ENCODE measurements around the gene PRKACG.

The PRKACG gene

DNA sequence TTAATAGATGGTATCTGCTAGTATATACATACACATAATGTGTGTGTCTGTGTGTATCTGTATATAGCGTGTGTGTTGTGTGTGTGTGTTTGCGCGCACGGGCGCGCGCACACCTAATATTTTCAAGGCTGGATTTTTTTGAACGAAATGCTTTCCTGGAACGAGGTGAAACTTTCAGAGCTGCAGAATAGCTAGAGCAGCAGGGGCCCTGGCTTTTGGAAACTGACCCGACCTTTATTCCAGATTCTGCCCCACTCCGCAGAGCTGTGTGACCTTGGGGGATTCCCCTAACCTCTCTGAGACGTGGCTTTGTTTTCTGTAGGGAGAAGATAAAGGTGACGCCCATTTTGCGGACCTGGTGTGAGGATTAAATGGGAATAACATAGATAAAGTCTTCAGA is 22.4 kb upstream of the PRKACG start:
- H3K4me1 Mint-ChIP-seq (ENCODE audit: low read depth): peaks cover 10% of the 10 kb centered on the region
- no peaks in the 10 kb centered on the region for H3K27me3 Mint-ChIP-seq
- intact Hi-C loops (cut with micrococcal nuclease): loop anchor here (5.0 to 10.0 kb wide), 2 partner anchors 156 to 718 kb away; no protein-coding TSS in a partner anchor
- H3K36me3 Mint-ChIP-seq (ENCODE audit: low read depth): peaks cover 6% of the 10 kb centered on the region
- H3K27ac Mint-ChIP-seq: peak overlapping the region; percentile 98
- H3K4me3 Mint-ChIP-seq: peak overlapping the region; percentile 93
- no peaks in the 10 kb centered on the region for H3K9me3 Mint-ChIP-seq

DNA sequence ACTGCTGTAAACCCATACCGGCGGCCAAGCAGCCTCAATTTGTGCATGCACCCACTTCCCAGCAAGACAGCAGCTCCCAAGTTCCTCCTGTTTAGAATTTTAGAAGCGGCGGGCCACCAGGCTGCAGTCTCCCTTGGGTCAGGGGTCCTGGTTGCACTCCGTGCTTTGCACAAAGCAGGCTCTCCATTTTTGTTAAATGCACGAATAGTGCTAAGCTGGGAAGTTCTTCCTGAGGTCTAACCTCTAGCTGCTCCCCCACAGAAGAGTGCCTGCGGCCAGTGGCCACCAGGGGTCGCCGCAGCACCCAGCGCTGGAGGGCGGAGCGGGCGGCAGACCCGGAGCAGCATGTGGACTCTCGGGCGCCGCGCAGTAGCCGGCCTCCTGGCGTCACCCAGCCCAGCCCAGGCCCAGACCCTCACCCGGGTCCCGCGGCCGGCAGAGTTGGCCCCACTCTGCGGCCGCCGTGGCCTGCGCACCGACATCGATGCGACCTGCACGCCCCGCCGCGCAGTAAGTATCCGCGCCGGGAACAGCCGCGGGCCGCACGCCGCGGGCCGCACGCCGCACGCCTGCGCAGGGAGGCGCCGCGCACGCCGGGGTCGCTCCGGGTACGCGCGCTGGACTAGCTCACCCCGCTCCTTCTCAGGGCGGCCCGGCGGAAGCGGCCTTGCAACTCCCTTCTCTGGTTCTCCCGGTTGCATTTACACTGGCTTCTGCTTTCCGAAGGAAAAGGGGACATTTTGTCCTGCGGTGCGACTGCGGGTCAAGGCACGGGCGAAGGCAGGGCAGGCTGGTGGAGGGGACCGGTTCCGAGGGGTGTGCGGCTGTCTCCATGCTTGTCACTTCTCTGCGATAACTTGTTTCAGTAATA is 21.8 kb upstream of the PRKACG start, which contains the start of gene FXN:
TSS of gene FXN (plus strand) at position 315 of the 871 bp plus-strand sequence. CDS start at position 346, 31 bp downstream.
- intact Hi-C loops (cut with micrococcal nuclease): loop anchor here (5.0 to 10.0 kb wide), 2 partner anchors 157 to 719 kb away; no protein-coding TSS in a partner anchor
- Mint-ChIP-seq H3K36me3 (ENCODE audit: low read depth) (peaks cover 6% of the 10 kb centered on the region), H3K27me3 (no peaks in the 10 kb centered on the region), H3K9me3 (no peaks in the 10 kb centered on the region), H3K27ac (peak within 1 kb of the TSS; percentile 98), H3K4me3 (peak within 1 kb of the TSS; percentile 93), H3K4me1 (ENCODE audit: low read depth) (peaks cover 16% of the 10 kb centered on the region)

DNA sequence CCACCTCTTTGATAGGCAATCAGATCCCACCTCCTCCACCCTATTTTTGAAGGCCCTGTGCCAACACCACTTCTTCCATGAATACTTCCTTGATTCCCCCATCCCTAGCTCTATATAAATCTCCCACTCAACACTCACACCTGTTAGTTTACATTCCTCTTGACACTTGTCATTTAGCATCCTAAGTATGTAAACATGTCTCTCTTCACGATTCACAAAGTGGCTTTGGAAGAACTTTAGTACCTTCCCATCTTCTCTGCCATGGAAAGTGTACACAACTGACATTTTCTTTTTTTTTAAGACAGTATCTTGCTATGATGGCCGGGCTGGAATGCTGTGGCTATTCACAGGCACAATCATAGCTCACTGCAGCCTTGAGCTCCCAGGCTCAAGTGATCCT is 20.2 kb upstream of the PRKACG start:
- Mint-ChIP-seq H3K4me1 (ENCODE audit: low read depth) (peaks cover 21% of the 10 kb centered on the region), H3K27me3 (no peaks in the 10 kb centered on the region)

DNA sequence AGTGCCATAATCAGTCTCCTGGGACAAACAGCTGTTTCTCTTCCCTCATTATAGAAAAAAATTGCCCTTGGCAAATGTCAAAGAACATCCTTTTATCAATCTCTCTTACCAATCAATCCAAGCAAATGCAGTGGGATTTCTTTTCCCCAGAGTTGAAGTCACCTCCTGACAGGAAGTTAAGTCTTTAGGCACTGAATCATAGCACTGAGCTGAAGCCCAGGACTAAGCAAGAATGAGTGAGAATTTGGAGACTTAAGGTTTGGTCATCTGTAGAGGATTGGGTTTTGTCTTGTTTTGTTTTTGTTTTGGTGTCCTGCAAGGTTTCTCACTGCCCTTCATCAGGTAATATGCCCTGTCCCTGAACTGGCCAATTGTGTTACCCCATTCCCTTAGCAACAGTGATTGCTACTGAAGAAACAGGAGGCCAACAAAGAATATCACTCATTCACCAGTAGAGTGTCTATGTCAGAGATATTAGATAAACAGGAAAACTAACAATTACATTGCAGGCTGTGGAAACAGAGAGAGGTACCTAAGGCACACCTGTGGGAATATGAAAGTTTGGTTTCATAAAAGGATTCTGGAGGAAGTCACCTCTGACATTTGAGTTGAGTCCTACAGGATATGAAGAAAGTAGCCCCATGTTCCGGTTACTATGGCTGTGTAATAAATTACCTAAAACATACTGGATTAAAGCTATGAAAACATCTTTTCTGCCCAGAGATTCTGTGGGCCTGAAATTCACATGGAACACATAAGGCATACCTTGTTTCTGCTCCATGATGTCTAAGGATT is 17.1 kb upstream of the PRKACG start:
- H3K36me3 Mint-ChIP-seq (ENCODE audit: low read depth): peaks cover 3% of the 10 kb centered on the region
- H3K9me3 Mint-ChIP-seq: no peaks in the 10 kb centered on the region
- H3K27me3 Mint-ChIP-seq: no peaks in the 10 kb centered on the region
- no peak overlapping the region for H3K27ac Mint-ChIP-seq
- H3K4me1 Mint-ChIP-seq (ENCODE audit: low read depth): peaks cover 19% of the 10 kb centered on the region
- H3K4me3 Mint-ChIP-seq: no peak overlapping the region
- intact Hi-C loops (cut with micrococcal nuclease): loop anchor here (10.0 kb wide), 1 partner anchor 724 kb away; no protein-coding TSS in a partner anchor

More for the DNA sequence above, 20.2 kb upstream of the PRKACG start:
- intact Hi-C loops (cut with micrococcal nuclease): loop anchor here (10.0 kb wide), 1 partner anchor 721 kb away; no protein-coding TSS in a partner anchor
- Mint-ChIP-seq H3K36me3 (ENCODE audit: low read depth) (peaks cover 6% of the 10 kb centered on the region), H3K9me3 (no peaks in the 10 kb centered on the region), H3K27ac (no peak overlapping the region), H3K4me3 (no peak overlapping the region)

DNA sequence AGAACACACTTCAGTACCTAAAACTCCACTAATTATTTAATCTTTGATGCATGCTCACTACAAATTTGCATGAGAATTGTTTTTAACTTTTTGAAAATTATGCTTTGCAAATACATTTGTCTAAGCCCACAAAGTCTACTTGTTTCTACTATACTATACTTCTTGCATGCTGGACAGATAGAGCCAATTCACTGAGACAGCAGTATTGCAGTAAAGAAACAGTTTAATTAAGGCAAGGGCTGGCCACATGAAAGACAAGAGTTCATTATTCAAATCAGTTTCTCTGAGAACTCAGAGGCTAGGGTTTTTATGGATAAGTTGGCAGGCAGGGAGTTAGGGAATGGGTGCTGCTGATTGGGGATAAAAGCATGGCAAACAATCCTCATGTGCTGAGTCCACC is 15.6 kb upstream of the PRKACG start:
- intact Hi-C loops (cut with micrococcal nuclease): no loop called here
- Mint-ChIP-seq H3K9me3 (no peaks in the 10 kb centered on the region), H3K27ac (no peak overlapping the region), H3K4me1 (ENCODE audit: low read depth) (peaks cover 15% of the 10 kb centered on the region), H3K4me3 (no peak overlapping the region), H3K36me3 (ENCODE audit: low read depth) (no peaks in the 10 kb centered on the region), H3K27me3 (no peaks in the 10 kb centered on the region)

DNA sequence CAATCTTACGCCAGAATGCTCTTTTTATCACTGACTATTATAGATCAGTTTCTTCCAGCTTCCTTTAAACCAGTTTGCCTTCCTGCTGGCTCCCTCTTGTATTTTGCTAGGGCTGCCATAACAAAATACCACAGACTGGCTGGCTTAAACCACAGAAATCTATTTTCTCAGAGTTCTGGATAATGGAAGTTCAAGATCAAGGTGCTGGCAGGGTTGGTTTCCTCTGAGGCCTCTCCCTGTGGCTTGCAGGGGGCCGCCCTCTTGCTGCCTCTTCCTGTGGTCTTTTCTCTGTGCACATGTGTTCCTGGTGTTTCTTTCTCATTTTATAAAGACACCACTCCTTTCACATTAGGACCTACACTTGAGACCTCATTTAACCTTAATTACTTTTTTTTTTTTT is 14.8 kb upstream of the PRKACG start:
- intact Hi-C loops (cut with micrococcal nuclease): no loop called here
- H3K4me3 Mint-ChIP-seq: no peak overlapping the region
- peaks cover 20% of the 10 kb centered on the region for H3K4me1 Mint-ChIP-seq (ENCODE audit: low read depth)
- H3K36me3 Mint-ChIP-seq (ENCODE audit: low read depth): no peaks in the 10 kb centered on the region
- no peak overlapping the region for H3K27ac Mint-ChIP-seq
- H3K9me3 Mint-ChIP-seq: no peaks in the 10 kb centered on the region
- H3K27me3 Mint-ChIP-seq: no peaks in the 10 kb centered on the region

DNA sequence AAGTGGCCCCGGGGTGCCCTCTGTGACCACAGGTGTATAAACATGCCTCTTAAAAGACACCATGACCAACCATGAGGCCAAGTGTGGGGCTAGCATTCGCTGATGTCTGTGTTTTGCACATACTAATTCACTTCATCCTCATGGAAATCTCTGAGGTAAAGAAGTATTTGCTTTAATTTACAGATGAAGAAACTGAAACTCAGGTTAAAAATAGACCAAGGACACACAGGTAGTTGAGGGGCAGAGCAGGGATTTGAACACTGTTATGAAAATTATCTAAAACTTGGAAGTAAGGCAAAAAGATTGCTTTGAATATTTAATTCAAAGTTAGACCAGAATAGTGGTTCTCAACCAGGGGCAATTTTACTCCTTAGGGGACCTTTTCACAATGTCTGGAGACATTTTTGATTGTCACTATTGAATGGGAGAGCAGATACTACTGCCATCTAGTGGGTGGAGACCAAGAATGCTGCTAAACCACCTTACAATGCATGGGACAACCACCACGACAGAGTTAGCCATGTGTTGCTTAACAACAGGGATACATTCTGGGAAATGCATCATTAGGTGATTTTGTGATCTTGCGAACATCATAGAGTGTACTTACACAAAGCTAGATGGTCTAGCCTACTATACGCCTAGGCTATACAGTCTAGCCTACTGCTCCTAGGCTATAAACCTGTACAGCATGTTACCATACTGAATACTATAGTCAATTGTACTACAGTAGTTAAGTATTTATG is 13.6 kb upstream of the PRKACG start:
- Mint-ChIP-seq H3K27me3 (peaks cover 5% of the 10 kb centered on the region), H3K4me3 (no peak overlapping the region), H3K4me1 (ENCODE audit: low read depth) (peaks cover 25% of the 10 kb centered on the region), H3K9me3 (no peaks in the 10 kb centered on the region), H3K36me3 (ENCODE audit: low read depth) (no peaks in the 10 kb centered on the region), H3K27ac (no peak overlapping the region)
- intact Hi-C loops (cut with micrococcal nuclease): loop anchor here (1.0 kb wide), 1 partner anchor 443 kb away; no protein-coding TSS in a partner anchor

DNA sequence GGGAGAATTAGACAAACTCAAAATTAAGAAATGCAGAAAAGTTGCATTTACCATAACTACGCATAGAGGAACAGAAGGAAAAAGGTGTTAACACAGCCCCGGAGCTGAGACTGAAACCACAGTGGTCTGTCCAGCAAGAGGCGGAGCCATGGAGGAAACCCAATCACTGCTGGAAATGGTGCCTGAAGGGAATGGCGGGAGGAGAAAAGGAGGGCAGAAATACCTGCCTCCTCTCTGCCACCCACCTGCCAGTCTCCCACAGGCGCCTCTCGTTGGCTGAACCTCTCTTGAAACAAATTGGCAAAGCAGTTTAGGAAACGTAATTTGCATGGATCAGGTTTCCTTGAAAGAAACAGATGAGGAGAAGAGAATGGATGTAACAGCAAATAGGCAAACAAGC is 9.7 kb upstream of the PRKACG start:
- no peak overlapping the region for H3K4me3 Mint-ChIP-seq
- H3K36me3 Mint-ChIP-seq (ENCODE audit: low read depth): no peaks in the 10 kb centered on the region
- intact Hi-C loops (cut with micrococcal nuclease): no loop called here
- peaks cover 15% of the 10 kb centered on the region for H3K4me1 Mint-ChIP-seq (ENCODE audit: low read depth)
- H3K27me3 Mint-ChIP-seq: peaks cover 5% of the 10 kb centered on the region
- no peaks in the 10 kb centered on the region for H3K9me3 Mint-ChIP-seq
- H3K27ac Mint-ChIP-seq: no peak overlapping the region

DNA sequence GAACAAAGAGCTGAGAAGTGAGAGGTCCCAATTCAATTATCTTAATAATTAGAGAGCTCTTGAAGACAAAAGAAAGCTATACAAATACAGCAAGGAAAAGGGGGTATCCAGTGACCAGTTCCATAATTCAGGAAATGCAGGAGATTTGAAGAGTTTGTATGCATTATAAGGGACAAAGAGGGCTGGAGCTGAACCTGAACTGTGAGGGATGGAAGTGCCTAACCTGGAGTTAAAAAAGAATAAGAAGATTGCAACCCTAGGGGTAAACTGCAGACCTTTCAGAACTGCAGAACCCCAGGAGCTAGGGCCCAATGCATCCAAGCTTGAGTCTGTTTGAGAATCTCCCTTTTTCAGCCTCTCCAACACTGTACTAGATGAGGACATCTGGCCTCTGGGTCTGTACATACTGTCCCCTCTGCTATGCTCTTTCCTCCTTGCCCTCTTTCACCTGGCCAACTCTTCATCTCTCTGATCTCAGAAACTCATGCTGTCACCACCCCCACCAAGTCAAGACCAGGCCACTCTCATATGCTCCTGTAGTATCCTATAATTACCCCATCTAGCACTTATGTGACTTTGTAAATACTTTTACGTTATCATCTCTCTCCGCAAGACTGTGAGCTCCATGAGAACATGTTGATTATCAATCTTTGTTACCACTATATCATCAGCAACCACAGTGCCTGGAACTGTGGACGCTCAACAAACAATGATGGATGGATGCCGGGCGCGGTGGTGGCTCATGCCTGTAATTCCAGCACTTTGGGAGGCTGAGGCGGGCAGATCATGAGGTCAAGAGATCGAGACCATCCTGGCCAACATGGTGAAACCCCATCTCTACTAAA is 6.6 kb upstream of the PRKACG start:
- Mint-ChIP-seq H3K4me3 (no peak overlapping the region), H3K27me3 (peaks cover 5% of the 10 kb centered on the region), H3K9me3 (no peaks in the 10 kb centered on the region), H3K36me3 (ENCODE audit: low read depth) (no peaks in the 10 kb centered on the region), H3K4me1 (ENCODE audit: low read depth) (peaks cover 28% of the 10 kb centered on the region), H3K27ac (no peak overlapping the region)
- intact Hi-C loops (cut with micrococcal nuclease): no loop called here

DNA sequence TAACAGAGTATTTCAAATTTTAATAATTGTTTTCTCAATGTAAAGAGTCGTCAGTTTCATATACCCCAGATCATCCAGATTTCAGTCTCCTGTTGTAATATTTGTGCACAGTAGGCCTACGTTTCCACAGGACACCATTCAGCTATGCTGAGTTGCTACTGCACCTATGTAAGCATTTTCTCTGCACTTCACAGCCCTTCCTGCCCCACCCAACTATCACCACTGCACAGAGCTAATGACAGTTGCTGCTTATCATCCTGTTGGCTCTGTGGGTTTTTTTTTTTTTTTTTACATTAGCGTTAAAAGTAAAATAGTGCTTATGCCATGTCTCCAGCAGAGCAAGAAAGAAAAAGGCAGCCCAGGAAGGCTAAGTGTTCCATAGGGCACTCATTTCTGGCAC is 5.9 kb upstream of the PRKACG start:
- H3K27ac Mint-ChIP-seq: no peak overlapping the region
- no peak overlapping the region for H3K4me3 Mint-ChIP-seq
- intact Hi-C loops (cut with micrococcal nuclease): no loop called here
- peaks cover 5% of the 10 kb centered on the region for H3K27me3 Mint-ChIP-seq
- peaks cover 28% of the 10 kb centered on the region for H3K4me1 Mint-ChIP-seq (ENCODE audit: low read depth)
- no peaks in the 10 kb centered on the region for H3K9me3 Mint-ChIP-seq
- no peaks in the 10 kb centered on the region for H3K36me3 Mint-ChIP-seq (ENCODE audit: low read depth)

DNA sequence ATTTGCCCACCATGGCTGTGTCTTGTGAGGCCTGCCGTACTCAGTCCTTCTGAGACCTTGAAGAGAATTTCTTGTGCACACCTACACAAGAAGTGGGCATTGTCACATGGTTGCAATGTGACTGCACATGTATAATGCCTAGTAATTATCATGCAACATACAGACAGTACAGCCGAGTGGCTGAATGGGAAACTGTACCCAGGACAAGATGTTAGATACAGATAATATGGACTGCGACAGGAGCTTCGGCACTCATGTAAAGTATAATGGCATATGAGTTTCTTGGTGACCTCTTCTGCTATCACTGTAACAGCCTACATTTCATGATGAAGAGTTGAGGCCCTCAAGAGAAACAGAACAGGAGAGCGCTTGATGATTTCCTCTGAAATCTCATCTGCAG is 4.8 kb upstream of the PRKACG start:
- no peaks in the 10 kb centered on the region for H3K9me3 Mint-ChIP-seq
- no peak overlapping the region for H3K4me3 Mint-ChIP-seq
- peaks cover 7% of the 10 kb centered on the region for H3K27me3 Mint-ChIP-seq
- intact Hi-C loops (cut with micrococcal nuclease): no loop called here
- no peak overlapping the region for H3K27ac Mint-ChIP-seq
- no peaks in the 10 kb centered on the region for H3K36me3 Mint-ChIP-seq (ENCODE audit: low read depth)
- H3K4me1 Mint-ChIP-seq (ENCODE audit: low read depth): peaks cover 22% of the 10 kb centered on the region

DNA sequence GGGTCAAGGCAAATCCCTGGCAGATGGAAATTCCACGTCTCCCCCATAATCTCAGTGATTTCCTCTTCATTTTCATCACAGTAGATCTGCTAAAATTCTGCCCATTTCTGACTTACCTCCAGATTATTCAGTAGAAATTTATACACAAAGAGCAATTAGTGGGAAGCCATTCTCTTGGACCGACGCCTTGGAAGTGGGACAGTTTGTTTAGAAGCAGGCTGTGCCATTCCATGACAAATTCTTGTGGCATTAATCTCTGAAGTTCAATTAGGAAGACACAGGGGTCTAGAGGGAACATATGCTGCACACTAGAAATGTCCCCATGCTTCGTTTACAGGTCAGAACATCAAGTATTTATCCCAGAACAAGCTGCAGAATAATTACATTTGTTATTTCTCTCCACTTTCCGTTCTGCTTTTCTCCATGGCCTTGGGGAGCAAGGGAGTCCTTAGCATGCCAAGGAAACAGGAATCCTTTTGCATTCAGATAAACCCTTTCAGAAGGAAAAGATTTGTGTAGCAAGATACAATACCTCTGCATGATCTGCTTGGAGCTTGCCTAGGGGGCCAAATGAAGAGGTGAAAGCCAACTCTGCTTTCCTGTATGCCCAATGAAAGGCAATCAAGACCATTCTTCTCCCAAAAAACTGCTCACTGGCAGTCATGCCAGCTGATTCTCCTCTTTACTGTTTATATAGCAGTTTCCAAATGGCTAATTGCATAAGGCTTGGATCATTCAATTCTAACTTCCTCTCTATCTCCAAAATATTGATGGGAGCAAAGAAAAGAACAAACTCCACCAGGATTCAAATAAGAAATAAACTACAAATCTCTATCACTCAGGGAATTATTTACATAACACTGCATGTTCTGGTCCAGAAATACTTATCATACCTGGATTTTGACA is 2.5 kb upstream of the PRKACG start:
- H3K4me3 Mint-ChIP-seq: no peak overlapping the region
- H3K4me1 Mint-ChIP-seq (ENCODE audit: low read depth): peaks cover 39% of the 10 kb centered on the region
- no peaks in the 10 kb centered on the region for H3K9me3 Mint-ChIP-seq
- peaks cover 5% of the 10 kb centered on the region for H3K27me3 Mint-ChIP-seq
- peak overlapping the region; percentile 9 for H3K27ac Mint-ChIP-seq
- H3K36me3 Mint-ChIP-seq (ENCODE audit: low read depth): no peaks in the 10 kb centered on the region
- intact Hi-C loops (cut with micrococcal nuclease): no loop called here
